K562 (cell line): ENCODE measurements around the gene VWA7. TPM values are rescaled to one million over a fixed set of nuclear protein-coding genes. Genes with fewer than 3 reads are reported as not detected.
"Not testable (repeated sequence)": the region's sequence is repeated elsewhere in the genome, so short reads cannot be mapped to it uniquely, and the experiment has no call there.

Experiments used
- ATAC-seq: fragments of 200-7000 bp; cut with Tn5 transposase; 3 replicates; pipeline ENCODE4 v1.9.1; 2020; ENCODE audit warnings: moderate library complexity
- BruUV-seq: library from RNA; stranded (reverse); fragments of 400-500 nt; replicated peaks from 2 replicates; lab custom pipeline; 2021; lab: Mats Ljungman, UMichigan
- CTCF ChIA-PET: fragments of 300-600 bp; formaldehyde crosslinking; extraction: SDS; loops from one replicate; lab custom pipeline; 2021; ENCODE audit warnings: low intra/inter-chr PET ratio; lab: Yijun Ruan, JAX
- POLR2A ChIA-PET: fragments of 300-600, 350-650 bp; sonication (Branson Sonifier 250); formaldehyde crosslinking; extraction: SDS; loops from one replicate; lab custom pipeline; 2021; ENCODE audit warnings: antibody characterized with exemption, inconsistent platforms; lab: Yijun Ruan, JAX
- DNase-seq, 4 experiments: peaks; one replicate each; pipeline versions ENCODE4 v3.0.0 to v3.0.0-alpha.2; 2011 to 2018; ENCODE audit warnings: low spot score in 3 of 4, mixed read lengths in 3 of 4; ENCODE audit errors: extremely low read depth in 1 of 4
- FAIRE-seq: peaks from 2 replicates; lab custom pipeline; 2011; peaks lifted over from hg19 to GRCh38; lab: Jason Lieb, UNC
- H2AFZ ChIP-seq: 2 replicates; pipeline ENCODE4 v1.6.0; 2011; ENCODE audit warnings: low read depth, low read length, control low read depth, inconsistent platforms
- H3K27ac ChIP-seq: fragments of 200-600 bp; 3 replicates; pipeline ENCODE4 v1.8.0; 2011; ENCODE audit warnings: low read depth, mild to moderate bottlenecking, control low read depth, inconsistent platforms, low read length, moderate library complexity, mixed read lengths; ENCODE audit errors: extremely low read depth
- H3K27me3 ChIP-seq, 2 experiments: fragments of 300-600 bp in 1 of 2; 2 replicates in 1 of 2; 3 replicates in 1 of 2; pipeline versions ENCODE4 v1.6.0 to v1.8.0; 2011; ENCODE audit warnings: inconsistent platforms in 2 of 2, low read length in 2 of 2, mild to moderate bottlenecking in 1 of 2, mixed read lengths in 1 of 2, moderate library complexity in 1 of 2; ENCODE audit not compliant: control insufficient read depth in 2 of 2, insufficient read depth in 2 of 2
- H3K36me3 ChIP-seq: fragments of 300-600 bp; 3 replicates; pipeline ENCODE4 v1.8.0; 2011; ENCODE audit warnings: mild to moderate bottlenecking, low read length, inconsistent platforms; ENCODE audit not compliant: control insufficient read depth, insufficient read depth
- H3K4me1 ChIP-seq, 2 experiments: fragments of 200-600 bp in 1 of 2; replicated peaks in 1 of 2; 2 replicates in 1 of 2; 3 replicates in 1 of 2; pipeline versions ENCODE4 v1.5.1 to v1.8.0; 2011; ENCODE audit warnings: inconsistent platforms in 2 of 2, low read length in 2 of 2, mild to moderate bottlenecking in 1 of 2, mixed read lengths in 1 of 2, moderate library complexity in 1 of 2; ENCODE audit not compliant: control insufficient read depth in 2 of 2, insufficient read depth in 2 of 2
- H3K4me2 ChIP-seq: 2 replicates; pipeline ENCODE4 v1.6.1; 2011; ENCODE audit warnings: low read length, control low read depth, inconsistent platforms, mixed read lengths; ENCODE audit not compliant: insufficient read depth
- H3K4me3 ChIP-seq: fragments of 200-600 bp; sonication (generic), shearing (Covaris generic); 2 replicates; pipeline ENCODE4 v1.5.1; 2016; ENCODE audit warnings: control low read depth, inconsistent platforms
- H3K79me2 ChIP-seq: fragments of 200-600 bp; 3 replicates; pipeline ENCODE4 v1.8.0; 2011; ENCODE audit warnings: low read length, inconsistent platforms; ENCODE audit not compliant: control insufficient read depth, insufficient read depth
- H3K9ac ChIP-seq, 2 experiments: 2 replicates each; pipeline versions ENCODE4 v1.6.0 to v1.6.1; 2011; ENCODE audit warnings: low read depth in 2 of 2, low read length in 2 of 2, control low read depth in 1 of 2, inconsistent platforms in 1 of 2, mild to moderate bottlenecking in 1 of 2, mixed read lengths in 1 of 2; ENCODE audit not compliant: insufficient read depth in 1 of 2
- H3K9me1 ChIP-seq: one replicate; pipeline ENCODE4 v1.6.0; 2011; ENCODE audit warnings: inconsistent platforms, mild to moderate bottlenecking, low read length, moderate library complexity; ENCODE audit not compliant: control insufficient read depth, insufficient read depth
- H3K9me3 ChIP-seq: replicated peaks from 2 replicates; pipeline ENCODE4 v1.5.1; 2011; ENCODE audit warnings: low read depth, low read length, inconsistent platforms; ENCODE audit not compliant: control insufficient read depth, insufficient read depth
- H4K20me1 ChIP-seq: replicated peaks from 2 replicates; pipeline ENCODE4 v1.6.1; 2011; ENCODE audit warnings: low read length, inconsistent platforms, mixed read lengths; ENCODE audit not compliant: control insufficient read depth, insufficient read depth
- BRCA1 ChIP-seq, 2 experiments: fragments of 450-650 bp in 1 of 2; sonication (generic) in 1 of 2; formaldehyde crosslinking in 1 of 2; IDR thresholded peaks; 2 replicates each; pipeline versions ENCODE4 v1.5.0 to v1.6.1; 2017 to 2020; ENCODE audit warnings: mild to moderate bottlenecking in 1 of 2, missing genetic modification reagents in 1 of 2
- CREB1 ChIP-seq, 2 experiments: sonication (generic) in 1 of 2; formaldehyde crosslinking in 1 of 2; IDR thresholded peaks; 2 replicates each; pipeline versions ENCODE4 v1.6.1 to v1.8.0; 2012 to 2022; ENCODE audit warnings: inconsistent platforms in 1 of 2, mild to moderate bottlenecking in 1 of 2, missing genetic modification reagents in 1 of 2, moderate library complexity in 1 of 2
- HCFC1 ChIP-seq: IDR thresholded peaks from 2 replicates; pipeline ENCODE4 v1.6.1; 2012; ENCODE audit warnings: low read depth, low read length, improper control_type of control experiment
- IFI16 ChIP-seq: fragments of 250-450 bp; sonication (Bioruptor Pico); IDR thresholded peaks from 2 replicates; pipeline ENCODE4 v2.1.2; 2022; ENCODE audit warnings: mild to moderate bottlenecking, inconsistent platforms
- MEIS2 ChIP-seq: fragments of 450-650 bp; IDR thresholded peaks from 2 replicates; pipeline ENCODE4 v1.6.1; 2014; ENCODE audit warnings: mild to moderate bottlenecking; ENCODE audit not compliant: partially characterized antibody
- MYC ChIP-seq, 2 experiments: fragments of 250-450 bp in 1 of 2; sonication (Bioruptor Pico) in 1 of 2; IDR thresholded peaks; 2 replicates each; pipeline versions ENCODE4 v1.5.1 to v1.6.1; 2012 to 2021; ENCODE audit warnings: low read depth in 2 of 2, borderline replicate concordance in 1 of 2, improper control_type of control experiment in 1 of 2, low read length in 1 of 2, mild to moderate bottlenecking in 1 of 2, moderate library complexity in 1 of 2
- POLR2AphosphoS5 ChIP-seq: IDR thresholded peaks from 2 replicates; pipeline ENCODE4 v1.6.1; 2011; ENCODE audit warnings: mild to moderate bottlenecking, low read depth, low read length, moderate library complexity; ENCODE audit not compliant: control insufficient read depth, insufficient read depth
- RBM15 ChIP-seq: fragments of 200-400 bp; formaldehyde crosslinking; IDR thresholded peaks from 2 replicates; pipeline ENCODE4 v1.6.1; 2018; ENCODE audit warnings: mild to moderate bottlenecking, low read length, moderate library complexity; ENCODE audit not compliant: insufficient read depth
- WGBS: fragments of 100-300 bp; shearing (Covaris generic); methylation state at CpG from one replicate; pipeline ENCODE4 v1.1.6; 2016; ENCODE audit warnings: low coverage, mixed read lengths; ENCODE audit not compliant: insufficient coverage; ENCODE audit errors: missing lambda C conversion rate; 5-methylcytosine and 5-hydroxymethylcytosine counted together
- in situ Hi-C: fragments of 300-500 bp; cut with MboI; formaldehyde crosslinking; loops from 4 replicates; pipeline ENCODE4 v1.15.0; 2018; ENCODE audit warnings: inconsistent platforms, mixed read lengths
- intact Hi-C: fragments of 100-400 bp; cut with micrococcal nuclease; formaldehyde crosslinking; loops from 2 replicates; pipeline ENCODE4 v1.14.2; 2022
- polyA plus RNA-seq, 8 experiments: library from polyadenylated mRNA; depleted of rRNA in 4 of 8; stranded (reverse) in 5 of 8; unstranded in 3 of 8; fragments of >200 nt; fragmentation: Nextera tagmentation in 2 of 8; fragmentation: Illumina TruSeq in 1 of 8; extraction: Ambion mirVana in 2 of 8; extraction: Trizol in 1 of 8; gene quantifications; 2 replicates each; pipeline versions ENCODE4 v1.2.1 to v1.2.3, GENCODE V29; 2011 to 2014; ENCODE audit warnings: inconsistent platforms in 1 of 8, missing spikeins in 1 of 8
- total RNA-seq, 7 experiments: library from RNA; depleted of rRNA in 6 of 7; stranded (reverse); fragments of >200 nt in 6 of 7; fragmentation: Illumina TruSeq in 2 of 7; extraction: Trizol in 2 of 7; gene quantifications; 2 replicates each; pipeline versions ENCODE4 v1.2.1 to v1.2.3, GENCODE V29; 2011 to 2021; ENCODE audit warnings: low replicate concordance in 1 of 7
- TF ChIP-seq, protein P1 (sequence below): sonication (generic); formaldehyde crosslinking; IDR thresholded peaks from 2 replicates; pipeline ENCODE4 v1.8.0; 2022; ENCODE audit warnings: missing genetic modification reagents, mild to moderate bottlenecking, borderline replicate concordance

The VWA7 gene
- total and polyA plus RNA-seq, 9 of the 15 experiments (the other 6 are each of a cell fraction or from before 2014, with no cell fraction given): 0.18 to 2.9 (median 0.95) TPM

DNA sequence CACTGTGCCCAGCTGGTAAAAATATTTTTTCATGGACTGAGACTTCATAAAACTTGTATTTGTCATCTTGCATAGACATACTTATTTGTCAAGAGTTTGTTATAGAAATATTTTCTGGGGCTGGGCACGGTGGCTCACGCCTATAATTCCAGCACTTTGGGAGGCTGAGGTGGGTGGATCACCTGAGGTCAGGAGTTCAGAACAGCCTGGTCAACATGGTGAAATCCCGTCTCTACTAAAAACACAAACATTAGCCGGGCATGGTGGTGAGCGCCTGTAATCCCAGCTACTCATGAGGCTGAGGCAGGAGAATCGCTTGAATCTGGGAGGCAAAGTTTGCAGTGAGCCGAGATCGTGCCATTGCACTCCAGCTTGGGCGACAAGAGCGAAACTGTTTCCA lies 31.5 kb upstream of the VWA7 start:
- H3K9ac ChIP-seq; FAIRE-seq; TF ChIP-seq BRCA1 (IDR thresholded peaks at IDR 0.05): not testable (repeated sequence)
- TF ChIP-seq BRCA1 (CRISPR knock-in tag; IDR thresholded peaks at IDR 0.05): 0 out of 2 replicates have a peak, but pooled peaks have one; percentile 29
- TF ChIP-seq, all 486 proteins: peak for 1; not testable (repeated sequence) for 485
- CTCF ChIA-PET, H3K9me1 ChIP-seq, intact Hi-C loops, DNase-seq, H4K20me1 ChIP-seq, H2AFZ ChIP-seq, H3K27ac ChIP-seq, H3K9me3 ChIP-seq, ATAC-seq, H3K4me2 ChIP-seq, H3K27me3 ChIP-seq, BruUV-seq, H3K4me3 ChIP-seq, in situ Hi-C loops: not testable (repeated sequence)
- POLR2A ChIA-PET: interaction anchor here (1.2 to 6.3 kb wide), 5 partner anchors 12 to 156 kb away, joined by 3 to 58 read pairs (median 18); partner anchors contain the start of genes BAG6, HSPA1B and VARS1
- peaks cover 24 to 35% of the 10 kb centered on the region in 2 experiments for H3K4me1 ChIP-seq
- H3K36me3 ChIP-seq: peaks cover 19% of the 10 kb centered on the region; the same call in 1 of the 3 replicates
- 85% methylated on average over 10 of the region's 10 CpGs for WGBS
- peaks cover 36% of the 10 kb centered on the region for H3K79me2 ChIP-seq

DNA sequence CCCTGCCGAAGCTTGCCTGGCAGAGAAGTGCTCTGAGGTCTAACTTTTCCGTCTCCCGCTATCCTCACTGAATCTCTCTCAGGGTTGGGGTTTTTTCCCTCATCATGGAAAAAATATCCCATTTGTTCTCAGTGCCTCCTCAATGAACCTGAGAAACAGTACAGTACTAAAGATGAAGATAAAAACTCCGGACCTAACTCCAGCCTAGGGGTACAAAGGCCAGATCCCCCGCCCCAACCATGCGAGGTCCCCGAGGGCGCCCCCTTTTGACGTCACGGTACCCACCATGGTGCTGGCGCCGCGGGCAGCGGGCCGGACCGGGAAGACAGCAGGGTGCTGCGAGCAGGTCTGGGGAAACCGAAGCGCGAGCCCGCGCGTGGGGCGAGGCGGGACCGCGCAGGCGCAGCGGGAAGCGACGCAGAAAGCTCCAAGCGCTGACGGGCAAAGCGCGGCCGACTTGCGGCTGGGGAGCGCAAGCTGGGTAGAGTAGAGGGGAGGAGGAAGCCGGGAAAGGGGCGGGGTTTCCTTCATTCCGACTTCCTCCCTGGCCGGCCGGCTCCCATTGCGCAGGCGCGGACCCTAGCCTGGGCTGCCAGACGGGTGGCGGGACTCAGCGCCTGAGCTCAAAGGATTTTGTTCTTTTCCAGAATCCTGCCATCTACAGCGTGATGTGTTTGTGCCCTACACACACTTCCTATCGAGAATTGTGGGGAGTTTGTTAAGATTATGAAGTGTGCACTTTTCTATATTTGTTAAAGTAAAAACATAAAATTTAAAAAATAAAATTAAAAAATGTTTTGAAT lies 29.5 kb upstream of the VWA7 start, which contains the start of gene LSM2:
Gene LSM2 (minus strand): TSS at position 497 of the 803 bp plus-strand sequence. CDS start 209 bp downstream, at position 288.
- intact Hi-C loops: no loop called here
- Histone ChIP-seq H3K4me2 (peak within 1 kb of the TSS; percentile 96), H3K79me2 (peaks cover 43% of the 10 kb centered on the region), H2AFZ (peak within 1 kb of the TSS; percentile 91), H3K36me3 (peaks cover 37% of the 10 kb centered on the region; the same call in 2 of the 3 replicates), H4K20me1 (no peaks in the 10 kb centered on the region), H3K4me1 (peaks cover 14 to 30% of the 10 kb centered on the region in 2 experiments), H3K9me3 (no peaks in the 10 kb centered on the region), H3K9ac (peak within 1 kb of the TSS; percentile 93 to 94), H3K27me3 (no peaks in the 10 kb centered on the region), H3K4me3 (peak within 1 kb of the TSS; percentile 66), H3K9me1 (no peaks in the 10 kb centered on the region), H3K27ac (peak within 1 kb of the TSS; percentile 86)
- in situ Hi-C loops: no loop called here
- ChIA-PET POLR2A (interaction anchor here (0.6 to 6.3 kb wide), 43 partner anchors 7 to 371 kb away, joined by 3 to 58 read pairs (median 4); partner anchors contain the start of genes ABHD16A, BAG6, C6orf47 and FKBPL), CTCF (interaction anchor here (0.6 kb wide), 1 partner anchor 8 kb away, joined by 3 read pairs; no protein-coding TSS in a partner anchor)
- peak; percentile 98 for ATAC-seq
- DNase-seq: peak; percentile 100
- peak; percentile 94 for FAIRE-seq
- under 1% methylated on average over 51 of the region's 51 CpGs for WGBS
- no TSS peak for BruUV-seq
- no peak; the same call in 1 of the 2 replicates for TF ChIP-seq IFI16 (CRISPR knock-in tag)
- no peak for TF ChIP-seq RBM15
- TF ChIP-seq CREB1 (IDR thresholded peaks at IDR 0.05): peak; percentile 96
- TF ChIP-seq CREB1 (CRISPR knock-in tag; IDR thresholded peaks at IDR 0.05): peak; percentile 98
- TF ChIP-seq, protein P1, sequence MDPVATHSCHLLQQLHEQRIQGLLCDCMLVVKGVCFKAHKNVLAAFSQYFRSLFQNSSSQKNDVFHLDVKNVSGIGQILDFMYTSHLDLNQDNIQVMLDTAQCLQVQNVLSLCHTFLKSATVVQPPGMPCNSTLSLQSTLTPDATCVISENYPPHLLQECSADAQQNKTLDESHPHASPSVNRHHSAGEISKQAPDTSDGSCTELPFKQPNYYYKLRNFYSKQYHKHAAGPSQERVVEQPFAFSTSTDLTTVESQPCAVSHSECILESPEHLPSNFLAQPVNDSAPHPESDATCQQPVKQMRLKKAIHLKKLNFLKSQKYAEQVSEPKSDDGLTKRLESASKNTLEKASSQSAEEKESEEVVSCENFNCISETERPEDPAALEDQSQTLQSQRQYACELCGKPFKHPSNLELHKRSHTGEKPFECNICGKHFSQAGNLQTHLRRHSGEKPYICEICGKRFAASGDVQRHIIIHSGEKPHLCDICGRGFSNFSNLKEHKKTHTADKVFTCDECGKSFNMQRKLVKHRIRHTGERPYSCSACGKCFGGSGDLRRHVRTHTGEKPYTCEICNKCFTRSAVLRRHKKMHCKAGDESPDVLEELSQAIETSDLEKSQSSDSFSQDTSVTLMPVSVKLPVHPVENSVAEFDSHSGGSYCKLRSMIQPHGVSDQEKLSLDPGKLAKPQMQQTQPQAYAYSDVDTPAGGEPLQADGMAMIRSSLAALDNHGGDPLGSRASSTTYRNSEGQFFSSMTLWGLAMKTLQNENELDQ (CRISPR knock-in tag): peak; percentile 29; the same call in 1 of the 2 replicates
- TF ChIP-seq HCFC1: peak; percentile 69
- peak; percentile 94 for TF ChIP-seq MYC (IDR thresholded peaks at IDR 0.05; ENCODE audit: low read depth, low read length)
- TF ChIP-seq MYC (CRISPR knock-in tag; IDR thresholded peaks at IDR 0.05; ENCODE audit: borderline replicate concordance, low read depth): no peak; the same call in 1 of the 2 replicates
- peak; percentile 93 for TF ChIP-seq POLR2AphosphoS5
- peak; percentile 92 for TF ChIP-seq MEIS2
